GM12891 (cell line): Measurements from ENCODE around the gene ESRRG.

Experiments
- DNase-seq: peaks from one replicate; pipeline ENCODE4 v3.0.0; 2011; ENCODE audit warnings: low spot score; ENCODE audit not compliant: insufficient read length
- FAIRE-seq: peaks from 2 replicates; lab custom pipeline; 2011; peaks lifted over from hg19 to GRCh38; lab: Jason Lieb, UNC
- PAX5 ChIP-seq: IDR thresholded peaks from 2 replicates; pipeline ENCODE4 v1.6.1; 2011; ENCODE audit warnings: low read length, moderate library complexity, mild to moderate bottlenecking; ENCODE audit not compliant: insufficient read depth, severe bottlenecking
- POLR2A ChIP-seq: IDR thresholded peaks from 2 replicates; pipeline ENCODE4 v1.6.1; 2011; ENCODE audit warnings: low read depth, low read length, control low read depth
- POLR2AphosphoS5 ChIP-seq: IDR thresholded peaks from 2 replicates; pipeline ENCODE4 v1.6.1; 2011; ENCODE audit warnings: low read depth, low read length, control low read depth
- POU2F2 ChIP-seq: IDR thresholded peaks from 2 replicates; pipeline ENCODE4 v1.6.1; 2011; ENCODE audit warnings: low read depth, mild to moderate bottlenecking, control low read depth, low read length, moderate library complexity
- SPI1 ChIP-seq: IDR thresholded peaks from 2 replicates; pipeline ENCODE4 v1.6.1; 2011; ENCODE audit warnings: low read depth, low read length, control low read depth
- TAF1 ChIP-seq: IDR thresholded peaks from 2 replicates; pipeline ENCODE4 v1.6.1; 2011; ENCODE audit warnings: low read depth, low read length, control low read depth

ESRRG gene

GRCh38 chr1:216679108-216679507 lies 44.1 kb downstream of the ESRRG start:
- DNase-seq, result no peak
- FAIRE-seq, result no peak
- TF ChIP-seq POLR2A, result no peak
- TF ChIP-seq TAF1, result no peak
- no peak for TF ChIP-seq SPI1
- TF ChIP-seq POU2F2, result no peak
- no peak for TF ChIP-seq PAX5
- TF ChIP-seq POLR2AphosphoS5, result no peak

GRCh38 chr1:216670118-216670883 lies 52.9 kb downstream of the ESRRG start:
- no peak for DNase-seq

GRCh38 chr1:216666441-216666840 lies 56.8 kb downstream of the ESRRG start:
- DNase-seq (no peak), FAIRE-seq (no peak)
- no peak for TF ChIP-seq POU2F2
- no peak for TF ChIP-seq POLR2AphosphoS5
- TF ChIP-seq TAF1, result no peak
- TF ChIP-seq POLR2A, result no peak
- no peak for TF ChIP-seq SPI1
- TF ChIP-seq PAX5, result no peak

More at GRCh38 chr1:216670118-216670883, 52.9 kb downstream of the ESRRG start:
- TF ChIP-seq SPI1 (no peak), TAF1 (no peak), POU2F2 (no peak), POLR2A (no peak), PAX5 (no peak), POLR2AphosphoS5 (no peak)
- FAIRE-seq, result no peak

GRCh38 chr1:216665856-216666255 lies 57.4 kb downstream of the ESRRG start:
- DNase-seq (no peak), FAIRE-seq (no peak)
- no peak for TF ChIP-seq POU2F2
- no peak for TF ChIP-seq POLR2A
- no peak for TF ChIP-seq PAX5
- TF ChIP-seq POLR2AphosphoS5, result no peak
- no peak for TF ChIP-seq TAF1
- no peak for TF ChIP-seq SPI1

- TF ChIP-seq SPI1, result no peak
- no peak for TF ChIP-seq TAF1
- TF ChIP-seq POLR2A, result no peak
- TF ChIP-seq POLR2AphosphoS5, result no peak
- no peak for TF ChIP-seq PAX5
- no peak for DNase-seq
- FAIRE-seq, result no peak
These were observed 57.8 kb downstream of the ESRRG start for GRCh38 chr1:216665406-216665805.

- TF ChIP-seq POU2F2 (no peak), PAX5 (no peak), TAF1 (no peak), POLR2AphosphoS5 (no peak), POLR2A (no peak), SPI1 (no peak)
- DNase-seq (no peak), FAIRE-seq (no peak)
These were observed 60.5 kb downstream of the ESRRG start for GRCh38 chr1:216662681-216663080.

GRCh38 chr1:216660561-216660960 lies 62.7 kb downstream of the ESRRG start:
- no peak for TF ChIP-seq POLR2A
- no peak for TF ChIP-seq POLR2AphosphoS5
- TF ChIP-seq PAX5, result no peak
- no peak for TF ChIP-seq SPI1
- FAIRE-seq (no peak), DNase-seq (no peak)

GRCh38 chr1:216653001-216653400 lies 70.2 kb downstream of the ESRRG start:
- DNase-seq (no peak), FAIRE-seq (no peak)
- TF ChIP-seq TAF1, result no peak
- no peak for TF ChIP-seq POU2F2
- no peak for TF ChIP-seq PAX5

GRCh38 chr1:216651826-216652418 lies 71.3 kb downstream of the ESRRG start:
- TF ChIP-seq SPI1 (no peak), POLR2AphosphoS5 (no peak), POLR2A (no peak), TAF1 (no peak), PAX5 (no peak), POU2F2 (no peak)
- no peak for DNase-seq
- FAIRE-seq, result no peak

GRCh38 chr1:216643176-216643575 lies 80.1 kb downstream of the ESRRG start:
- no peak for TF ChIP-seq POLR2AphosphoS5
- TF ChIP-seq POLR2A, result no peak
- TF ChIP-seq TAF1, result no peak
- no peak for TF ChIP-seq SPI1
- TF ChIP-seq POU2F2, result no peak
- no peak for TF ChIP-seq PAX5
- no peak for DNase-seq
- no peak for FAIRE-seq
